Small intestine (tissue), 7 donors: Measurements from ENCODE around the gene FAM20C. TPM values are rescaled to one million over a fixed set of nuclear protein-coding genes. Genes with fewer than 3 reads are reported as not detected.

ENCODE experiments used
- DNase-seq, 2 donors: peaks; one replicate each; pipeline versions ENCODE4 v3.0.0 to v3.0.0-alpha.2; 2013
- FAIRE-seq: peaks from 2 replicates; lab custom pipeline; 2012; peaks lifted over from hg19 to GRCh38; lab: Jason Lieb, UNC
- H3K27ac ChIP-seq, 3 donors: one replicate each; pipeline ENCODE4 v1.5.1; 2013; ENCODE audit warnings: low read length in 2 of 3, mild to moderate bottlenecking in 2 of 3, control low read depth in 1 of 3, inconsistent platforms in 1 of 3, low read depth in 1 of 3, moderate library complexity in 1 of 3
- H3K27me3 ChIP-seq, 3 donors: one replicate each; pipeline ENCODE4 v1.6.1; 2013; ENCODE audit warnings: low read length in 3 of 3, inconsistent platforms in 1 of 3; ENCODE audit not compliant: control insufficient read depth in 3 of 3, insufficient read depth in 3 of 3
- H3K36me3 ChIP-seq, 3 donors: one replicate each; pipeline ENCODE4 v1.6.1; 2013; ENCODE audit warnings: low read length in 3 of 3, inconsistent platforms in 1 of 3, low read depth in 1 of 3, mild to moderate bottlenecking in 1 of 3, moderate library complexity in 1 of 3; ENCODE audit not compliant: control insufficient read depth in 3 of 3, insufficient read depth in 2 of 3
- H3K4me1 ChIP-seq, 3 donors: one replicate each; pipeline ENCODE4 v1.6.1; 2013; ENCODE audit warnings: low read length in 2 of 3, inconsistent platforms in 1 of 3, low read depth in 1 of 3, mild to moderate bottlenecking in 1 of 3, moderate library complexity in 1 of 3; ENCODE audit not compliant: control insufficient read depth in 3 of 3, insufficient read depth in 2 of 3
- H3K4me3 ChIP-seq, 3 donors: one replicate each; pipeline ENCODE4 v1.5.1; 2013; ENCODE audit warnings: low read length in 3 of 3, control low read depth in 1 of 3, inconsistent platforms in 1 of 3, low read depth in 1 of 3, mild to moderate bottlenecking in 1 of 3, moderate library complexity in 1 of 3
- H3K9me3 ChIP-seq, 2 donors: one replicate each; pipeline ENCODE4 v1.6.1; 2013; ENCODE audit warnings: low read depth in 1 of 2, low read length in 1 of 2; ENCODE audit not compliant: control insufficient read depth in 2 of 2, insufficient read depth in 1 of 2
- WGBS, 3 donors: extraction: QIAGEN DNeasy Blood & Tissue Kit; methylation state at CpG; one replicate each; pipeline ENCODE4 v1.1.7; 2013; 5-methylcytosine and 5-hydroxymethylcytosine counted together
- polyA plus RNA-seq, 4 donors: library from polyadenylated mRNA; stranded (reverse) in 3 of 4; unstranded in 1 of 4; fragments of 200-250 nt in 3 of 4; fragments of 120-200 nt in 1 of 4; gene quantifications; one replicate each; pipeline versions ENCODE4 v1.2.1 to v1.2.3, GENCODE V29; 2013
- donor health status: healthy with polysubstance abuse.
- donor health status: control.
- donor health status: control.
- donor health status: Bipolar disorder and iron deficiency.
- donor health status: healthy.

The FAM20C gene
- polyA plus RNA-seq, 4 donors: 19.7 to 69.4 (median 32.1) TPM

DNA sequence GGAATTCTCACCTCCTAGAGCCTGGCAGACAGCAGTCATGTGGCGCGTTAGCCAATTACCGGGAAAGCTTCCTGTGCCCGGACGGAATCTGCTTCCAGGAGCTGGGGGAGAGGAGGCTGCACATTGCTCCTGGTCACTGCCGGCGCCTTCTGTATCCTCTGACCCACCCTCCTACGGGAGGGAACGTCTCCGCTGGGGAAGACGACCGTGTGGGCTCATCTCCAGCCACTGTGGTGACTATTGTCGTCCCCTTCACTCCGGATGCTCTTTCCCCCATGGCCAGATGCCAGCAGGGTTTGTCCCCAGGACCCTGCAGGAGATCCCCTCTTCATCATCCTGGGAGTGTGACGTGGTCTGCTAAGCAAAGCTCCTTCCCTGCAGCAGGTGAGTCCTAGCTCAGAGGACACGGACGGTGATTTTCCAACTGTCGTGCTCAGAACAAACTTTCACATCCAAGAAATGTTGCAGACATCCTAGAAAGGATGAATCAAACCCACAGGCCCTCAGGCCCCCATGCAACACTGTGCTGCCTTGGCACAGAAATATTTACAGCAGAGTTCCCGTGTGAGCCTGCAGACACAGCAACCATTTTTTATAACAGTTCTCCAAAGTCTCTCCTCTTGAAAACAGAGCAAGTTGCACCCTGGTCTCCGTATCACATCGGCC lies 29.6 kb upstream of the FAM20C start:
- no peak for FAIRE-seq
- H3K4me1 ChIP-seq: peaks cover 0 to 40% (median 2%) of the 10 kb centered on the region in 3 donors

GRCh38 chr7:163298-163695 lies 29.1 kb upstream of the FAM20C start:
- Histone ChIP-seq H3K27ac (no peak overlapping the region), H3K9me3 (no peaks in the 10 kb centered on the region), H3K4me3 (no peak overlapping the region), H3K27me3 (no peaks in the 10 kb centered on the region), H3K36me3 (no peaks in the 10 kb centered on the region), H3K4me1 (peaks cover 0 to 40% (median 2%) of the 10 kb centered on the region in 3 donors)
- 84 to 88% (median 87%) methylated on average over 12 of the region's 12 CpGs for WGBS, 3 donors
- no peak for FAIRE-seq
- no peak for DNase-seq

More for the DNA sequence above, 29.6 kb upstream of the FAM20C start:
- Histone ChIP-seq H3K27ac (no peak overlapping the region), H3K27me3 (no peaks in the 10 kb centered on the region), H3K9me3 (no peaks in the 10 kb centered on the region), H3K4me3 (no peak overlapping the region), H3K36me3 (no peaks in the 10 kb centered on the region)
- 75 to 92% (median 83%) methylated on average over 21 of the region's 21 CpGs for WGBS, 3 donors
- no peak for DNase-seq

DNA sequence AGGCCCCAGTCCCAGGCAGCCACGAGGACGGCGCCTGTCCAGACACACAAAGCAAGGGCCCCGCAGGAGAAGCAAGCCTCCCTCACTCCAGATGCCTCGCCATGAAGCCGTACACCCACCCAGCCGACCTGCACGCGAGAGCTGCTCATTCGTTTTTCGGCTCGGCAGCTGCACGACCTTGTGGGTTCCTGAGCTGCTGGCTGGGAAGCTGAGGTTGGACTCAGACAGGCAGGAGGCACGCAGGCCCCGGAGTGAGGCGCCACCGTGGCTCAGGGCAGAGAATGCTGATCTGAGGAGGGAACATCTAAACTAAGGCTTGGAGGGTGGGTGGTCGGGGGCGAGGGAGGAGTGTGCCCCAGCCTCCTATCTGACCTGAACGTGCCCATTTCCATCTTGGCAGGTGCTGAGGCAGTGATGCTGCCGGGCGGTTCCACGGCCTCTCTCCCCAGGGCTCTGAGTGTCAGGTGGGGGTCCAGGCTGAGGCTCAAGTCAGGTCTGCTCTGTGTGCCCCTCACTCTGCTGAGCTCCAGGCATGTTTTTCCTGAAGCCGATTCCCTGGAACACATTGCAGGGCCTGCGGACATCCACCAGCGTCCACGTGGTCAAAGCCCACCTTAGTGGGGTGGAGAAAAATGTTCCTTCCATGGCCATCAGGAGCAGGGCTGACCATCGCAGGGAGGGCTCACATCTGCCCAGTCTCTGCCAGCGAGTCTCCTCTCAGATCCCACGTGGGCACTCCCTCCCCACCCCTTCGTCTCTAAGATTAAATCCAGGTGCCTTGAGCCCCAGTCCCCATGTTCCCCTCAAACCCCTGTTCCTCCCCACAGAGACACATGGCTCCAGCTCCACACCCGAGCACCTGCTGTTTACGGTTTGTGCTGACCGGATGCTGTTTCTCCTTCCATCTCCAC lies 28.1 kb upstream of the FAM20C start:
- Histone ChIP-seq H3K9me3 (no peaks in the 10 kb centered on the region), H3K36me3 (no peaks in the 10 kb centered on the region), H3K4me1 (peaks cover 0 to 38% (median 2%) of the 10 kb centered on the region in 3 donors), H3K4me3 (no peak overlapping the region), H3K27me3 (no peaks in the 10 kb centered on the region), H3K27ac (peak overlapping the region in 1 of 3 donors; percentile 73)
- WGBS, 3 donors: 69 to 75% (median 70%) methylated on average over 34 of the region's 34 CpGs
- FAIRE-seq: no peak
- no peak for DNase-seq

- Histone ChIP-seq H3K27ac (peak overlapping the region in 1 of 3 donors; percentile 73), H3K36me3 (no peaks in the 10 kb centered on the region), H3K4me1 (peaks cover 0 to 38% (median 2%) of the 10 kb centered on the region in 3 donors), H3K9me3 (no peaks in the 10 kb centered on the region), H3K4me3 (no peak overlapping the region), H3K27me3 (no peaks in the 10 kb centered on the region)
- DNase-seq (peak; percentile 67 to 89), FAIRE-seq (no peak)
- WGBS, 3 donors: 16 to 57% (median 28%) methylated on average over 13 of the region's 13 CpGs
Observed at GRCh38 chr7:164882-165660, 27.3 kb upstream of the FAM20C start.

DNA sequence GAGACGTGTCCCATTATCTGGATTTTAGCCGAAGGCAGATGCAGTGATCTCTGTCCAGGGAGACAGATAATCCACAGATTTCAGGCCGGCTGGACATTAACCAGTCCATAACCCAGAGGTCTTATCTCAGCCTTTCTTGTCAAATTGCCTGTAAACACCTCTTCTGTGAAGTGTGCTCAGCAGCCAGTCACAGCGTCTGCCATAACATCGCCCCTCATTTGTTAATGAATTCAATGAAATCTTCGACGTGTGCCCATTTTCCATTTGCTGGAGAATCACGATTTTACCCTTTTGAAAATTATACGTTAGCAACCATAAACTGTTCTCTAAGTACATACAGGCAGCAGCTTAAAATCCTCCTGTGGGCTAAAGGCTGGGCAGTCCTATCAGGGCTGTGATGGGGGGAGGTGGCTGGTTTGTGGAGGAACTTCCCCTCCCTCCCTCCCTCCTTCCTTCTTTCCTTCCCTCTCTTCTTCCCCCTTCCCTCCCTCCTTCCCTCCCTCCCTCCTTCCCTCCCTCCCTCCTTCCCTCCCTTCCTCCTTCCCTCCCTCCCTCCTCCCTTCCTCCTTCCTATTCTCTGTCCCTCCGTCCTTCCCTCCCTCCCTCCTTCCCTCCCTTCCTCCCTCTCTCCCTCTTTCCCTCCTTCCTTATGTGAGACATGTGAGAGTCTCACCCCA lies 26.6 kb upstream of the FAM20C start:
- Histone ChIP-seq H3K27ac (peak overlapping the region in 2 of 3 donors; percentile 56 to 73), H3K4me1 (peaks cover 0 to 38% (median 2%) of the 10 kb centered on the region in 3 donors), H3K4me3 (no peak overlapping the region), H3K9me3 (no peaks in the 10 kb centered on the region), H3K36me3 (no peaks in the 10 kb centered on the region), H3K27me3 (no peaks in the 10 kb centered on the region)
- FAIRE-seq: no peak
- 11 to 39% (median 26%) methylated on average over 9 to 10 of the region's 10 CpGs for WGBS, 3 donors
- no peak for DNase-seq

GRCh38 chr7:166338-167060 lies 25.9 kb upstream of the FAM20C start:
- H3K4me3 ChIP-seq: no peak overlapping the region
- no peaks in the 10 kb centered on the region for H3K9me3 ChIP-seq
- FAIRE-seq (no peak), DNase-seq (peak in 1 of 2 donors; percentile 50)
- WGBS, 3 donors: 60 to 64% (median 62%) methylated on average over 18 of the region's 18 CpGs
- H3K4me1 ChIP-seq: peaks cover 0 to 38% (median 2%) of the 10 kb centered on the region in 3 donors
- peak overlapping the region in 2 of 3 donors; percentile 34 to 56 for H3K27ac ChIP-seq
- no peaks in the 10 kb centered on the region for H3K27me3 ChIP-seq
- no peaks in the 10 kb centered on the region for H3K36me3 ChIP-seq

DNA sequence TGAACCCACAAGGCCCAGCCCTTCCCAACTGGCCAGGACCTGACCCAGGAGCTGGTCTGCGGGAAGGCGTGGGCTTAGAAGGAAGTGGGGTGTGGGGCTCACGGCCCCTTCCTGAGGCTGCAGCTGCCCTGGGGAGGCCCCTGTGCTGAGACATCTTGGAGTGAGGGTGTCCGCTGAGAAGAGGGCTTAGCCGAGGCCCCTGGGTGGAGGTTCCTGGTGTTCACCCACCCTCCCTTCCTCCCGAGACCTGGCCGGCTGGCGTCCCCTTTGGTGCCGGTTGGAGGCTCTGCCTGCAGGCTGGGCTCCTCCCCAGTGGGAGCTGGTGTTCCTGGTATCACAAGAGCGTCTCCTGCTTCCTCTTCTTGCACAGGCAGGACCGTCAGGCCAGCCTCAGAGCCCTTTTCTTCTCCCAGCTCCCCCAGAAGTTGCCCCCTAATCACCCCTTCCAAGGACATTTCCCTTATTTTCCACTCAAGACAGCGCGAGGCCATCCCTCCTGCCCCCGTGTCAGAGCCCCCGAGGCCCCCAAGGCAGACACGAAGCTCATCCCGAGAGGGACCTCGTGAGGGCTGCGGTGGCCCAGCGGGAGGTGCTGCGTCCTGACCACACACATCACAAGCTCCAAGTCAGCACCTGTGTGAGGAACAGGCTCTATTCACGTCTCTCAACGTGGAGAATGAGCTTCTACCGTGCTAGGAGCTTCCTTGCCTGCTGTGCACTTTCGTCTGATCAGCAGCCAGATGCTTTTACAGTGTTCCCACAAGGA lies 25.1 kb upstream of the FAM20C start:
- DNase-seq: no peak
- Histone ChIP-seq H3K4me3 (no peak overlapping the region), H3K4me1 (peaks cover 0 to 38% (median 2%) of the 10 kb centered on the region in 3 donors), H3K27ac (no peak overlapping the region), H3K36me3 (no peaks in the 10 kb centered on the region), H3K9me3 (no peaks in the 10 kb centered on the region), H3K27me3 (no peaks in the 10 kb centered on the region)
- no peak for FAIRE-seq
- 69 to 80% (median 73%) methylated on average over 25 of the region's 25 CpGs for WGBS, 3 donors
